PFSK-1 (cell line): ENCODE data around the gene ADAMTSL4.

Source experiments
- FOXP2 ChIP-seq: optimal IDR thresholded peaks from 2 replicates; pipeline ENCODE3; 2011; ENCODE audit warnings: borderline replicate concordance, control low read depth, inconsistent platforms; ENCODE audit not compliant: insufficient read depth; ENCODE audit errors: extremely low read length, extremely low read depth
- POLR2AphosphoS5 ChIP-seq: IDR thresholded peaks from 2 replicates; pipeline ENCODE4 v1.6.1; 2012; ENCODE audit warnings: low read depth, mild to moderate bottlenecking, control low read depth, low read length, moderate library complexity
- SIN3A ChIP-seq: IDR thresholded peaks from 2 replicates; pipeline ENCODE4 v1.6.1; 2012; ENCODE audit warnings: mild to moderate bottlenecking, low read length, moderate library complexity, borderline replicate concordance; ENCODE audit not compliant: insufficient read depth
- TAF1 ChIP-seq: IDR thresholded peaks from 2 replicates; pipeline ENCODE4 v1.6.1; 2012; ENCODE audit warnings: low read length, control low read depth, borderline replicate concordance; ENCODE audit not compliant: insufficient read depth
- TF ChIP-seq, protein P1 (sequence below), 2 experiments: IDR thresholded peaks; 2 replicates each; pipeline versions ENCODE4 v1.6.1 to v1.8.0; 2011 to 2012; ENCODE audit warnings: low read depth in 2 of 2, low read length in 2 of 2, control low read depth in 1 of 2, inconsistent platforms in 1 of 2, mild to moderate bottlenecking in 1 of 2, moderate library complexity in 1 of 2; ENCODE audit not compliant: insufficient read depth in 1 of 2

The ADAMTSL4 gene

DNA sequence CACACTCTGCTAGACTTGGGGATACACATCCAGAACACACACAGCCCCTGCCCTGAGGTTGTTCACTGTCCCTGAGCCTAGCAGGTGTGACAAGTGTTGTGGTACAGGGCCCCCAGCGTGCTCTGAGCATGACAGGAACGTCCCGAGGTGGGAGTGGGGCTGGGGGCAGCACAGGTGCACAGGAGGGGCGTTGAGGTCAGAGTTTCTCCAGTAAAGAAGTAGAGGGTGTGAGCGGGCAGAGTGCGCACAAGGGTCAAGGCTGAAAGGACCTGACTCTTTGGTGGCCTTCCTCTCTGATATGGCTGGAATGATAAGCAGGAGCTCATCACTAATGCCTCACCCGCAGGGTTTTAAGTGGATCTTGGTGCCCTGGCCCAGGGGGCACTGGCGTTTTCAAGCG is 34.9 kb upstream of the ADAMTSL4 start:
- TF ChIP-seq FOXP2 (no peak), SIN3A (no peak), POLR2AphosphoS5 (no peak), TAF1 (no peak)
- TF ChIP-seq, protein P1, sequence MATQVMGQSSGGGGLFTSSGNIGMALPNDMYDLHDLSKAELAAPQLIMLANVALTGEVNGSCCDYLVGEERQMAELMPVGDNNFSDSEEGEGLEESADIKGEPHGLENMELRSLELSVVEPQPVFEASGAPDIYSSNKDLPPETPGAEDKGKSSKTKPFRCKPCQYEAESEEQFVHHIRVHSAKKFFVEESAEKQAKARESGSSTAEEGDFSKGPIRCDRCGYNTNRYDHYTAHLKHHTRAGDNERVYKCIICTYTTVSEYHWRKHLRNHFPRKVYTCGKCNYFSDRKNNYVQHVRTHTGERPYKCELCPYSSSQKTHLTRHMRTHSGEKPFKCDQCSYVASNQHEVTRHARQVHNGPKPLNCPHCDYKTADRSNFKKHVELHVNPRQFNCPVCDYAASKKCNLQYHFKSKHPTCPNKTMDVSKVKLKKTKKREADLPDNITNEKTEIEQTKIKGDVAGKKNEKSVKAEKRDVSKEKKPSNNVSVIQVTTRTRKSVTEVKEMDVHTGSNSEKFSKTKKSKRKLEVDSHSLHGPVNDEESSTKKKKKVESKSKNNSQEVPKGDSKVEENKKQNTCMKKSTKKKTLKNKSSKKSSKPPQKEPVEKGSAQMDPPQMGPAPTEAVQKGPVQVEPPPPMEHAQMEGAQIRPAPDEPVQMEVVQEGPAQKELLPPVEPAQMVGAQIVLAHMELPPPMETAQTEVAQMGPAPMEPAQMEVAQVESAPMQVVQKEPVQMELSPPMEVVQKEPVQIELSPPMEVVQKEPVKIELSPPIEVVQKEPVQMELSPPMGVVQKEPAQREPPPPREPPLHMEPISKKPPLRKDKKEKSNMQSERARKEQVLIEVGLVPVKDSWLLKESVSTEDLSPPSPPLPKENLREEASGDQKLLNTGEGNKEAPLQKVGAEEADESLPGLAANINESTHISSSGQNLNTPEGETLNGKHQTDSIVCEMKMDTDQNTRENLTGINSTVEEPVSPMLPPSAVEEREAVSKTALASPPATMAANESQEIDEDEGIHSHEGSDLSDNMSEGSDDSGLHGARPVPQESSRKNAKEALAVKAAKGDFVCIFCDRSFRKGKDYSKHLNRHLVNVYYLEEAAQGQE (IDR thresholded peaks at IDR 0.05; ENCODE audit: insufficient read depth in 1 of 2, low read depth in 2 of 2, low read length in 2 of 2): no peak

DNA sequence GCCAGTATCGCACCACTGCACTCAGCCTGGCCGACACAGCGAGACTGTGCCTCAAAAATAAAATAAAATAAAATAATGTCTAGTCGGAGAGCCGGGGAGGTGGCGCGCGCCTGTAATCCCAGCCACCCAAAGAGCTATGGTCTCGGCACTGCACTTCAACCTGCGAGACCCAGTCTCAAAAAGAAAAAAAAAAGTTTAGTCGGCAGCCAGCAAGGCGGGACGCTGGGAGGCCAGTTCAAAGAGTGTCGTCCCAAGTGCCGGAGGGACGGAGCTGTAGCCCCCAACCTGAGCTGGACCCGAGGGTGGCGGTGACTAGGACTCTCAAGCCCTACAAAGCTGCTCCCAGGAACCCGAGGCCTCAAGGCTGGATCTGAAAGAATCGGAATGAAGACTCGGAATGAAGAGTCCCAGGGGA is 34.3 kb upstream of the ADAMTSL4 start:
- TF ChIP-seq POLR2AphosphoS5: no peak
- TF ChIP-seq TAF1: no peak
- no peak for TF ChIP-seq SIN3A
- TF ChIP-seq, protein P1 (IDR thresholded peaks at IDR 0.05; ENCODE audit: insufficient read depth in 1 of 2, low read depth in 2 of 2, low read length in 2 of 2): no peak
- TF ChIP-seq FOXP2: no peak

DNA sequence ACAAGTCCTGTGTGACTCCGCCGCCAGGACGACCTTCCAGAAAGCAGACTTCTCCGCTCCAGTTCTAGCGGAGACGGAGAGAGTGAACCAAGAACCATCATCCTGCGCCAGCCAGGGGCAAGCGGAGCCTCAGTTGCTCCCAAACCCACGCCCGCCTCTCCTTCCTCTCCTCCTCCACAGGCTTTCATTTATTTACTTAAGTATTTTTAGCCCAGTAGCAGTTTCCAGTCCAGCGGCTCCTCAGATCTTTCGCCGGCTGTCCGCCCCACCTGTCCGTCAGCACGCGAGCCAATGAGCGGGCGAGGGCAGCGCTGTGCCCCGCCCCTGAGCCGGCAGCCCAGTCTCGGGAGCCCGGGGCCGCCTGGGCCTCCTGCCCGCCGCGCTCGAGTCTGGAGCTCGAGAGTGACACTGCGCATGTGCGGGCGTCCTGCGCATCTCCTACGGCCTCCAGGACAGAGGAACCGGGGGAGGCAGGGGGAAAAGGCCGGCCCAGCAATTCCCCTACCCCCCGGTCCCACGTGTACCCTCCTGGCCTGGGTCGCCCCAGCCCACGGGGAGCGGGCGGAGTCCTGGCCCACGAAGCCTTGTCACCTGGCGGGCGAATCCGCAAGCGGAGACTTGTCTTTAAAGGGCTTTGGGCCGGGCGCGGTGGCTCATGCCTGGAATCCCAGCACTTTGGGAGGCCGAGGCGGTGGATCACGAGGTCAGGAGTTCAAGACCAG is 33.7 kb upstream of the ADAMTSL4 start, which contains the start of gene FALEC:
FALEC (plus strand) TSS at position 425 of the 722 bp plus-strand sequence.
- TF ChIP-seq, protein P1 (IDR thresholded peaks at IDR 0.05; ENCODE audit: insufficient read depth in 1 of 2, low read depth in 2 of 2, low read length in 2 of 2): no peak
- TF ChIP-seq POLR2AphosphoS5 (peak; percentile 44; the same call in 1 of the 2 replicates), FOXP2 (peak; percentile 16)

DNA sequence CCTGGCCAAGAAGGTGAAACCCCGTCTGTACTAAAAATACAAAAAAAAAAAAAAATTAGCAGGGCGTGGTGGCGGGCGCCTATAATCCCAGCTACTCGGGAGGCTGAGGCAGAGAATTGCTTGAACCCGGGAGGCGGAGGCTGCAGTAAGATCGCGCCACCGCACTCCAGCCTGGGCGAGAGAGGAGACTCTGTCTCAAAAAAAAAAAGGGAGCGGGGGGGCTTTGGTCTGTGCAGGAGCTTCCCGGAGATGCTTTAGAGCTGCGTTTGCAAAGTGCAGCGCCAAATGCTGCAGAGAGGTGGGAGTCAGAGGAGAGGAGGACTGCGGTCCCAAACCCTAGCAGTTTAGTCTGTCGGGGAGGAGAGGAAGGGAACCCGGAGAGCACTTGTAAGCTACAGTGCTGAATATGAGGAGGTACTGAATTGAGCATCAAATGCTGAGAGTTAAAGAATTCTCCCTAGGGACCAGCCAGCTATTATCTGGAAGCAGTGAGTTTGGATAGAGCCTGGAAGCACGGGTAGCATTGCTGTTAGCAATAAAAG is 33.1 kb upstream of the ADAMTSL4 start:
- no peak for TF ChIP-seq POLR2AphosphoS5

DNA sequence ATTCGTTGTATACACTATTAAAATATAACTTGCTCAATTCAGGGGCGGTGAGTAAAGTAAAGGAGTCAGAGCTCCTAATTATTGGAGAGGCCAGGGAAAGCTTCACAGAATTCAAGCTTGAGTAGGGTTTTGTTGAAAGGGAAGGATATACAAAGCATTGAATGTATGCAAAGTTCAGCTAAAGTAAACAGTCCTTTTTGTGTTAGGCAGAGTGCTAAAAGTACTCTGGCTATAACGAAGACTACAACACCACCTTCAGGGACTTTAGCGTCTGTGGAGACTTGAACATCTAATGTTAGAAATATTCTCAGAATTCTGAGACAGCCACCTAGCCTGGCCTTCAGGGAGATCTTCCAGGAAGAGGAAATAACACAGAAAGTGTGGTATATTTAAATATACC is 32.6 kb upstream of the ADAMTSL4 start:
- TF ChIP-seq FOXP2: no peak
- TF ChIP-seq SIN3A: no peak
- TF ChIP-seq, protein P1 (IDR thresholded peaks at IDR 0.05; ENCODE audit: insufficient read depth in 1 of 2, low read depth in 2 of 2, low read length in 2 of 2): no peak
- no peak for TF ChIP-seq POLR2AphosphoS5
- no peak for TF ChIP-seq TAF1
